Esophagus (tissue), 2 donors: ENCODE data around the gene BCL11A. TPM values are rescaled to one million over a fixed set of nuclear protein-coding genes. Genes with fewer than 3 reads are reported as not detected.

Experiments used
- H3K27ac ChIP-seq, 2 donors: one replicate each; pipeline ENCODE4 v1.5.1; 2013; ENCODE audit warnings: low read depth in 2 of 2, mild to moderate bottlenecking in 2 of 2, inconsistent platforms in 1 of 2, low read length in 1 of 2, moderate library complexity in 1 of 2
- H3K27me3 ChIP-seq, 2 donors: one replicate each; pipeline ENCODE4 v1.6.1; 2013; ENCODE audit warnings: low read length in 2 of 2, control low read depth in 1 of 2, mild to moderate bottlenecking in 1 of 2; ENCODE audit not compliant: insufficient read depth in 2 of 2, control insufficient read depth in 1 of 2
- H3K36me3 ChIP-seq, 2 donors: one replicate each; pipeline ENCODE4 v1.6.1; 2013; ENCODE audit warnings: low read length in 1 of 2; ENCODE audit not compliant: control insufficient read depth in 2 of 2, insufficient read depth in 2 of 2
- H3K4me1 ChIP-seq, 2 donors: one replicate each; pipeline ENCODE4 v1.6.1; 2013; ENCODE audit warnings: low read length in 1 of 2; ENCODE audit not compliant: control insufficient read depth in 2 of 2, insufficient read depth in 2 of 2
- H3K4me3 ChIP-seq, 2 donors: one replicate each; pipeline ENCODE4 v1.5.1; 2013; ENCODE audit warnings: low read length in 2 of 2, mild to moderate bottlenecking in 2 of 2, low read depth in 1 of 2, moderate library complexity in 1 of 2
- H3K9me3 ChIP-seq, 2 donors: one replicate each; pipeline ENCODE4 v1.6.1; 2013; ENCODE audit warnings: mild to moderate bottlenecking in 2 of 2, low read depth in 1 of 2, low read length in 1 of 2, moderate library complexity in 1 of 2; ENCODE audit not compliant: control insufficient read depth in 2 of 2, insufficient read depth in 1 of 2
- WGBS, 2 donors: extraction: QIAGEN DNeasy Blood & Tissue Kit; methylation state at CpG; one replicate each; pipeline ENCODE4 v1.1.7; 2013; 5-methylcytosine and 5-hydroxymethylcytosine counted together
- polyA plus RNA-seq, 2 donors: library from polyadenylated mRNA; stranded (reverse); fragments of 200-250 nt; gene quantifications; one replicate each; pipeline ENCODE4 v1.2.3, GENCODE V29; 2013
- donor health status: healthy with polysubstance abuse.
- donor health status: Bipolar disorder and iron deficiency.

BCL11A gene
- polyA plus RNA-seq, 2 donors = 8.6 to 25.5 TPM

- H3K4me3 ChIP-seq = no peak overlapping the region
- no peak overlapping the region for H3K27ac ChIP-seq
- H3K4me1 ChIP-seq = no peaks in the 10 kb centered on the region
- H3K9me3 ChIP-seq = no peaks in the 10 kb centered on the region
- H3K27me3 ChIP-seq = no peaks in the 10 kb centered on the region
- 64 to 72% methylated on average over 5 of the region's 5 CpGs for WGBS, 2 donors
- H3K36me3 ChIP-seq = no peaks in the 10 kb centered on the region
Observed at GRCh38 chr2:60583604-60584003, 30.1 kb upstream of the BCL11A start.

GRCh38 chr2:60581433-60582282 lies 28.2 kb upstream of the BCL11A start:
- Histone ChIP-seq H3K4me3 (peak overlapping the region; percentile 35 to 43), H3K4me1 (no peaks in the 10 kb centered on the region), H3K27me3 (no peaks in the 10 kb centered on the region), H3K9me3 (no peaks in the 10 kb centered on the region), H3K36me3 (no peaks in the 10 kb centered on the region), H3K27ac (no peak overlapping the region)
- 4 to 6% methylated on average over 45 to 59 of the region's 59 CpGs for WGBS, 2 donors

GRCh38 chr2:60577682-60578283 lies 24.3 kb upstream of the BCL11A start:
- Histone ChIP-seq H3K27me3 (no peaks in the 10 kb centered on the region), H3K4me1 (no peaks in the 10 kb centered on the region), H3K27ac (no peak overlapping the region), H3K4me3 (no peak overlapping the region), H3K9me3 (no peaks in the 10 kb centered on the region), H3K36me3 (no peaks in the 10 kb centered on the region)
- WGBS, 2 donors = 72 to 81% methylated on average over 6 of the region's 6 CpGs

GRCh38 chr2:60573251-60573650 lies 19.8 kb upstream of the BCL11A start:
- no peak overlapping the region for H3K27ac ChIP-seq
- peaks cover 3% of the 10 kb centered on the region in 2 donors for H3K27me3 ChIP-seq
- no peaks in the 10 kb centered on the region for H3K9me3 ChIP-seq
- no peaks in the 10 kb centered on the region for H3K4me1 ChIP-seq
- 96 to 97% methylated on average over 3 of the region's 3 CpGs for WGBS, 2 donors
- H3K36me3 ChIP-seq = no peaks in the 10 kb centered on the region
- H3K4me3 ChIP-seq = no peak overlapping the region

- Histone ChIP-seq H3K4me3 (no peak overlapping the region), H3K9me3 (no peaks in the 10 kb centered on the region), H3K4me1 (no peaks in the 10 kb centered on the region), H3K36me3 (no peaks in the 10 kb centered on the region), H3K27me3 (peaks cover 3 to 6% of the 10 kb centered on the region in 2 donors), H3K27ac (no peak overlapping the region)
- WGBS, 2 donors = 10 to 14% methylated on average over 9 of the region's 9 CpGs
Observed at GRCh38 chr2:60570251-60570650, 16.8 kb upstream of the BCL11A start.

- peak overlapping the region in 1 of 2 donors; percentile 8 for H3K4me3 ChIP-seq
- peaks cover 3 to 6% of the 10 kb centered on the region in 2 donors for H3K27me3 ChIP-seq
Observed at GRCh38 chr2:60569680-60570111, 16.2 kb upstream of the BCL11A start.

GRCh38 chr2:60567919-60568768 lies 14.7 kb upstream of the BCL11A start:
- Histone ChIP-seq H3K4me3 (no peak overlapping the region), H3K36me3 (no peaks in the 10 kb centered on the region), H3K4me1 (no peaks in the 10 kb centered on the region), H3K27me3 (peaks cover 3 to 6% of the 10 kb centered on the region in 2 donors), H3K27ac (no peak overlapping the region), H3K9me3 (no peaks in the 10 kb centered on the region)
- 49 to 60% methylated on average over 11 of the region's 11 CpGs for WGBS, 2 donors

More at GRCh38 chr2:60569680-60570111, 16.2 kb upstream of the BCL11A start:
- WGBS, 2 donors = 6 to 10% methylated on average over 13 of the region's 13 CpGs
- Histone ChIP-seq H3K27ac (no peak overlapping the region), H3K4me1 (no peaks in the 10 kb centered on the region), H3K36me3 (no peaks in the 10 kb centered on the region), H3K9me3 (no peaks in the 10 kb centered on the region)

- no peaks in the 10 kb centered on the region for H3K9me3 ChIP-seq
- WGBS, 2 donors = 94 to 95% methylated on average over 4 of the region's 4 CpGs
- no peaks in the 10 kb centered on the region for H3K4me1 ChIP-seq
- peaks cover 3 to 6% of the 10 kb centered on the region in 2 donors for H3K27me3 ChIP-seq
- no peak overlapping the region for H3K27ac ChIP-seq
- no peaks in the 10 kb centered on the region for H3K36me3 ChIP-seq
- H3K4me3 ChIP-seq = no peak overlapping the region
Observed at GRCh38 chr2:60567096-60567495, 13.6 kb upstream of the BCL11A start.

GRCh38 chr2:60565472-60565871 lies 12.0 kb upstream of the BCL11A start:
- no peaks in the 10 kb centered on the region for H3K4me1 ChIP-seq
- H3K36me3 ChIP-seq = no peaks in the 10 kb centered on the region
- H3K27me3 ChIP-seq = peaks cover 3 to 6% of the 10 kb centered on the region in 2 donors
- no peaks in the 10 kb centered on the region for H3K9me3 ChIP-seq
- WGBS, 2 donors = 18 to 20% methylated on average over 3 of the region's 3 CpGs
- no peak overlapping the region for H3K4me3 ChIP-seq
- no peak overlapping the region for H3K27ac ChIP-seq
